GM04503 (cell line): ENCODE results near the gene KCNAB2.
"Not testable (repeated sequence)": the region's sequence is repeated elsewhere in the genome, so short reads cannot be mapped to it uniquely, and the experiment has no call there.

Experiments
- DNase-seq: peaks from one replicate; pipeline ENCODE4 v3.0.0-alpha.2; 2012; ENCODE audit warnings: low read depth

KCNAB2 gene

GRCh38 chr1:6054596-6054995, 8.9 kb downstream of the KCNAB2 start:
- DNase-seq: no peak

- no peak for DNase-seq
Observed at GRCh38 chr1:6056572-6056948, 10.9 kb downstream of the KCNAB2 start.

GRCh38 chr1:6057170-6057845, 11.6 kb downstream of the KCNAB2 start:
- DNase-seq: no peak

GRCh38 chr1:6059866-6060265, 14.2 kb downstream of the KCNAB2 start:
- DNase-seq: no peak

GRCh38 chr1:6062670-6063069, 17.0 kb downstream of the KCNAB2 start:
- no peak for DNase-seq

GRCh38 chr1:6063532-6064053, 17.9 kb downstream of the KCNAB2 start:
- DNase-seq: not testable (repeated sequence)

- DNase-seq: no peak
Observed at GRCh38 chr1:6065093-6065858, 19.6 kb downstream of the KCNAB2 start.

- DNase-seq: no peak
Observed at GRCh38 chr1:6066680-6067079, 21.0 kb downstream of the KCNAB2 start.

- DNase-seq: no peak
Observed at GRCh38 chr1:6068073-6068472, 22.4 kb downstream of the KCNAB2 start.

- DNase-seq: no peak
Observed at GRCh38 chr1:6068932-6069331, 23.2 kb downstream of the KCNAB2 start.

GRCh38 chr1:6069573-6069972, 23.9 kb downstream of the KCNAB2 start:
- no peak for DNase-seq

GRCh38 chr1:6070450-6070974, 24.8 kb downstream of the KCNAB2 start:
- no peak for DNase-seq

- no peak for DNase-seq
Observed at GRCh38 chr1:6071219-6071618, 25.5 kb downstream of the KCNAB2 start.

GRCh38 chr1:6072774-6073479, 27.2 kb downstream of the KCNAB2 start:
- no peak for DNase-seq

GRCh38 chr1:6073480-6074053, 27.9 kb downstream of the KCNAB2 start:
- DNase-seq: no peak

- no peak for DNase-seq
Observed at GRCh38 chr1:6074192-6074901, 28.7 kb downstream of the KCNAB2 start.

GRCh38 chr1:6075748-6076147, 30.1 kb downstream of the KCNAB2 start:
- no peak for DNase-seq

GRCh38 chr1:6077061-6077460, 31.4 kb downstream of the KCNAB2 start:
- not testable (repeated sequence) for DNase-seq

- DNase-seq: no peak
Observed at GRCh38 chr1:6077506-6077905, 31.8 kb downstream of the KCNAB2 start.

GRCh38 chr1:6077919-6078318, 32.2 kb downstream of the KCNAB2 start:
- no peak for DNase-seq

GRCh38 chr1:6080469-6080868, 34.8 kb downstream of the KCNAB2 start:
- no peak for DNase-seq

GRCh38 chr1:6081901-6082300, 36.2 kb downstream of the KCNAB2 start:
- no peak for DNase-seq
